ENCODE data around the gene FCHSD2. TPM values are rescaled to one million over a fixed set of nuclear protein-coding genes. Genes with fewer than 3 reads are reported as not detected.

FCHSD2 gene
- total RNA-seq, 1 experiment from 2014 or later = 22.6 TPM

DNA sequence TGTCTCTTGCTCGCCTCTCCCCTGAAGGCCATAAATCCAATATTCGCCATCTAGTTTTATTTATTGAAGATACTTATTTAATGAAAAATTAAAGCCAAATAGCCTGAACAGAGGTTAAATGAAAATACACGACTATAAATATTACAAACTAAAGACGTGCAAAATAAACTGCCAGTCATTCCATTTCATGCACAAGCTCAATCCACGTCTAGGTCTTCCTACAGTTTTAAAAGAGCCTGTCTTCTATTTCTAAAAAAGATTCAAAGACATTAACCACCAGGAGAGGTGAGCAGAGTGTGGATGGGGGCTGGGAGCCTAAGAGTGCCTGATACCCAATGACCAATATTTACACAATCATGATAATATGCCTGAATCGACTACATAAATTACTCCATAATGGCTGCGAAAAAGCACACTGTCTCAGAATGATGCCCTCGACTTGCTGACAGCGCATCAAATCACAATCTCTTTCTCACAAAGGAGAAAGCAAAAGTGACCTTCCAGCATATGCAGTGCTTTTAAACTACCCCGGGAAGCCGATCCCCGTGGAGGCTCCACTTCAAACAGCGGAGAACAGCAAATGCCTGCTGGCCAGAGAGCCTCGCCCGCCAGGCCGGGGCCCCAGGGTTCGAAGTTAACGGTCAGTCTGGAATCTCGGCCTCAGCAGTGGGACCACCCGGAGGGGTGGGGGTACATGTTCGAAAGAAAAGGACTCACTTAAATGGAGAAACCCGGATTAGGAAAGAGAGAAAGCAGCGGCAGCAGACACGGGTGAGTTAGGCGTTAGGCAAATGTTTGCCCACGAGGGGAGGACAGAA is 1.7 kb downstream of the FCHSD2 start:
- TSS peak; percentile 39 for BruUV-seq (replicated peaks)
- CTCF ChIA-PET = no interaction called here

DNA sequence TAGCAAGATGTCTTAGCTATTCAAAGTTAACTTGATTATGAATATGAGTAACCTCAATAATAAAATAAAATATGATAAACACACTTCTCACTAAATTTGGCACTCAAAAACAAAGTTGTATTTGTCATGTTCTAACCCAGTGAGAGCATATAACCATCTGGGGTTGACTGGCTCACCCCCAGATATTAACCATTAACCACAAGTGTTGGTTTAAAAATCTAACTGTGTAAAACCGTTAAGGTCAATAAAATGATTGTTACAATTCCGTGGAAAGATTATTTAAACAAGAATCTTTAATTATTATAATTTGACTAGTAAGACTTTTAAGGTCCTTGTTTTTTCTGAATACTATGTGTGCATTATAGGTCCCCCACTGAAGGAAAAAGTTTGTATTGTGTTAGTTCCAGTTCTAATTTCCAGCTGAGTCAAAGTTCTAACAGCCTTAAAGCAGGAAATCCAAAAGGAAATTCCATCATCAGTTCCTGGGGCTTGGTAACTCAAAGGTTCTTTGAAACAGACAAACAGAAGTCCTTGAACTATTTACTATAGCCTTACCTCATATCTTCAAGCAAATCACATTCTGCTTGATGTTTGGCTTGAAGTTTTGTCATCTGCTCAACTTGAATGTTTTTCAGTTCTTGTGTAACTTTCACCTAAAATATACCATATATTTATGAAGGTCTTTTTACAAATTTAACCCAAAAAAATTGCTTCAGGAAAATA is 2.5 kb downstream of the FCHSD2 start:
- Histone ChIP-seq H4K20me1 (ENCODE audit: insufficient read depth) (no peaks in the 10 kb centered on the region), H3K36me3 (ENCODE audit: low read depth) (no peaks in the 10 kb centered on the region), H3K4me2 (peak overlapping the region; percentile 80), H3K4me1 (replicated peaks; ENCODE audit: insufficient read depth) (peaks cover 20% of the 10 kb centered on the region), H3K27ac (no peak overlapping the region), H3K9me2 (ENCODE audit: insufficient read depth) (no peaks in the 10 kb centered on the region), H3K4me3 (peak overlapping the region; percentile 98; the same call in 1 of the 2 replicates), H3K9me3 (ENCODE audit: insufficient read depth, low read depth) (no peaks in the 10 kb centered on the region), H3K27me3 (ENCODE audit: insufficient read depth, low read depth) (no peaks in the 10 kb centered on the region), H3F3A (ENCODE audit: insufficient read depth, low read depth) (peaks cover 11% of the 10 kb centered on the region; the same call in 1 of the 2 replicates), H3K79me2 (ENCODE audit: low read depth) (peaks cover 30% of the 10 kb centered on the region), H2AFZ (no peak overlapping the region)
- peak in 1 of 2 experiments; percentile 31 for DNase-seq
- TF ChIP-seq, protein P1, sequence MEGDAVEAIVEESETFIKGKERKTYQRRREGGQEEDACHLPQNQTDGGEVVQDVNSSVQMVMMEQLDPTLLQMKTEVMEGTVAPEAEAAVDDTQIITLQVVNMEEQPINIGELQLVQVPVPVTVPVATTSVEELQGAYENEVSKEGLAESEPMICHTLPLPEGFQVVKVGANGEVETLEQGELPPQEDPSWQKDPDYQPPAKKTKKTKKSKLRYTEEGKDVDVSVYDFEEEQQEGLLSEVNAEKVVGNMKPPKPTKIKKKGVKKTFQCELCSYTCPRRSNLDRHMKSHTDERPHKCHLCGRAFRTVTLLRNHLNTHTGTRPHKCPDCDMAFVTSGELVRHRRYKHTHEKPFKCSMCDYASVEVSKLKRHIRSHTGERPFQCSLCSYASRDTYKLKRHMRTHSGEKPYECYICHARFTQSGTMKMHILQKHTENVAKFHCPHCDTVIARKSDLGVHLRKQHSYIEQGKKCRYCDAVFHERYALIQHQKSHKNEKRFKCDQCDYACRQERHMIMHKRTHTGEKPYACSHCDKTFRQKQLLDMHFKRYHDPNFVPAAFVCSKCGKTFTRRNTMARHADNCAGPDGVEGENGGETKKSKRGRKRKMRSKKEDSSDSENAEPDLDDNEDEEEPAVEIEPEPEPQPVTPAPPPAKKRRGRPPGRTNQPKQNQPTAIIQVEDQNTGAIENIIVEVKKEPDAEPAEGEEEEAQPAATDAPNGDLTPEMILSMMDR (conservative IDR thresholded peaks at IDR 0.05) = no peak
- no peak for TF ChIP-seq EZH2 (IDR thresholded peaks at IDR 0.05; ENCODE audit: low read depth)
- intact Hi-C loops (cut with micrococcal nuclease; ENCODE audit: unreplicated experiment) = no loop called here
- POLR2A ChIA-PET (ENCODE audit: unreplicated experiment) = no interaction called here
- CTCF ChIA-PET = no interaction called here
- BruUV-seq (replicated peaks) = no TSS peak

More for the DNA sequence above, 1.7 kb downstream of the FCHSD2 start:
- Histone ChIP-seq H3K36me3 (ENCODE audit: low read depth) (no peaks in the 10 kb centered on the region), H3K9me3 (ENCODE audit: insufficient read depth, low read depth) (no peaks in the 10 kb centered on the region), H3K27ac (no peak overlapping the region), H3K4me3 (peak overlapping the region; percentile 98), H3K27me3 (ENCODE audit: insufficient read depth, low read depth) (no peaks in the 10 kb centered on the region), H2AFZ (peak overlapping the region; percentile 97), H3K79me2 (ENCODE audit: low read depth) (peaks cover 30% of the 10 kb centered on the region), H3K4me1 (replicated peaks; ENCODE audit: insufficient read depth) (peaks cover 20% of the 10 kb centered on the region), H3F3A (ENCODE audit: insufficient read depth, low read depth) (peaks cover 11% of the 10 kb centered on the region; the same call in 1 of the 2 replicates), H3K4me2 (peak overlapping the region; percentile 80), H3K9me2 (ENCODE audit: insufficient read depth) (no peaks in the 10 kb centered on the region), H4K20me1 (ENCODE audit: insufficient read depth) (no peaks in the 10 kb centered on the region)
- intact Hi-C loops (cut with micrococcal nuclease; ENCODE audit: unreplicated experiment) = no loop called here
- DNase-seq = no peak
- POLR2A ChIA-PET (ENCODE audit: unreplicated experiment) = no interaction called here
- TF ChIP-seq, protein P1 (conservative IDR thresholded peaks at IDR 0.05) = no peak
- TF ChIP-seq EZH2 (IDR thresholded peaks at IDR 0.05; ENCODE audit: low read depth) = no peak

DNA sequence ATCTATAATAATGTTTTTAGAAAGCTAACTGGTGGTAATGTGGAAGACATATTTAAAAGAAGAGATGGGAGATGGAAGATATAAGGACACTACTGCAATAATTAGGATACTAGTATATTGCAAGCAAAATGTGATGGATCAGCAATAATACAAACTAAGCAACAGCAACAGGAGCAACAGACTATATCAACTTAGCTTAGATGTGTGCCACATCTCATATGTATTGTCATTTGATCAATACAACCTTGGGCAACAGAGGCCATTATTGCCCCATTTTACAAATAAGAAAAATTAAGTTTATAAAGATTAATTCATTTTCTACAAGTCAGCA is 4.2 kb downstream of the FCHSD2 start:
- ChIA-PET POLR2A (ENCODE audit: unreplicated experiment) (no interaction called here), CTCF (no interaction called here)
- TF ChIP-seq, protein P1 (conservative IDR thresholded peaks at IDR 0.05) = no peak
- BruUV-seq (replicated peaks) = no TSS peak
- Histone ChIP-seq H3K27ac (no peak overlapping the region), H3K27me3 (ENCODE audit: insufficient read depth, low read depth) (no peaks in the 10 kb centered on the region), H3K4me1 (replicated peaks; ENCODE audit: insufficient read depth) (peaks cover 20% of the 10 kb centered on the region), H3K79me2 (ENCODE audit: low read depth) (peaks cover 30% of the 10 kb centered on the region), H3K4me2 (no peak overlapping the region), H3F3A (ENCODE audit: insufficient read depth, low read depth) (peaks cover 2% of the 10 kb centered on the region; the same call in 1 of the 2 replicates), H3K36me3 (ENCODE audit: low read depth) (no peaks in the 10 kb centered on the region), H3K9me3 (ENCODE audit: insufficient read depth, low read depth) (no peaks in the 10 kb centered on the region), H3K4me3 (no peak overlapping the region), H4K20me1 (ENCODE audit: insufficient read depth) (no peaks in the 10 kb centered on the region; the same call in 1 of the 2 replicates), H2AFZ (no peak overlapping the region), H3K9me2 (ENCODE audit: insufficient read depth) (no peaks in the 10 kb centered on the region)
- peak in 1 of 2 experiments; percentile 8 for DNase-seq
- intact Hi-C loops (cut with micrococcal nuclease; ENCODE audit: unreplicated experiment) = no loop called here

All from PC-9 (cell line).